ENCODE measurements around the gene LARP1. TPM values are rescaled to one million over a fixed set of nuclear protein-coding genes. Genes with fewer than 3 reads are reported as not detected.
"Not testable (repeated sequence)": the region's sequence is repeated elsewhere in the genome, so short reads cannot be mapped to it uniquely, and the experiment has no call there.

Gene LARP1
- total RNA-seq, 2 experiments from 2014 or later, result 201 to 208 TPM

DNA sequence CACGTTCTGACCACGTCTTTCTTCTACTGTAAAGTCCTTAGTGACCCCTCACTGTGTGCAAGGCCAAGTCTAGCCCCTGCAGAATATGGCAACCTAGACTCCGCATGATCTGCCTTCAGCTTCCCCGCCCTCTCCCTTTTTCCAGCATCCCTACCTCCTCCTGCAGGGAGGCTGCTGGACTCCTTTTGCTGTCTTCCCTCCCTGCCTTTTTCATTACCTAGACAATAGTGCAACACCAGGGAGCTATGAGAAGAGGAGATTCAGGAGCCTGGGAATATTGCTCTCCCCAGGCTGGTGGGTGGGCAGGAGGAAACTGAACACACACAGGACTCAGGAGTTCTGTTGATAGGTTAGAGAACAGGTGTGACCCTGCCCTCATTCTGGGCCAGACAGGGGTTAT, 33.1 kb upstream of the LARP1 start:
- Mint-ChIP-seq H3K27me3 (ENCODE audit: low read depth) (peaks cover under 1% of the 10 kb centered on the region), H3K27ac (no peak overlapping the region), H3K4me1 (ENCODE audit: low read depth) (no peaks in the 10 kb centered on the region), H3K36me3 (ENCODE audit: low read depth) (no peaks in the 10 kb centered on the region), H3K4me3 (no peak overlapping the region), H3K9me3 (ENCODE audit: insufficient read depth) (no peaks in the 10 kb centered on the region)
- ChIA-PET CTCF (no interaction called here), POLR2A (no interaction called here)
- no peak for ATAC-seq
- no peak for DNase-seq

DNA sequence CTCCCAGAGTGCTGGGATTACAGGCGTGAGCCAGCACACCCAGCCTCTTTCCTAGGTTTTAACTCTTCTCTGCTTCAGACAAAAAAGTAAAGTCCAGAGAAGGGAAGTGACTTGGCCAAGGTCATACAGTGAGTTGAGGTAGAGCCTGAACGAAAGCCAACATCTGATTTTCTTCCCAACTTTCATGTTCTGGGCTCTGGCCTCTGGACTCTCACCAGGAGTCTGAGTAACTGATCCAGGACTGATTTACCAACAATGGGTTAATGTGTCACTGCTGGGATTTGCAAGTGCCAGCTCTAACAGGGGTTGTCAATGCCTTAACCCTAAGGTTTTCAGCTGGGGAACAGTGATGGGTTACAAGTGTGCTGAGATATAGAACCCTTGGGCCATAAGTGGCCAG, 32.2 kb upstream of the LARP1 start:
- ChIA-PET CTCF (no interaction called here), POLR2A (no interaction called here)
- H3K27me3 Mint-ChIP-seq (ENCODE audit: low read depth), result peaks cover 4% of the 10 kb centered on the region
- H3K27ac Mint-ChIP-seq, result no peak overlapping the region
- H3K36me3 Mint-ChIP-seq (ENCODE audit: low read depth), result no peaks in the 10 kb centered on the region
- H3K4me3 Mint-ChIP-seq, result no peak overlapping the region
- no peaks in the 10 kb centered on the region for H3K9me3 Mint-ChIP-seq (ENCODE audit: insufficient read depth)
- DNase-seq (no peak), ATAC-seq (no peak)
- H3K4me1 Mint-ChIP-seq (ENCODE audit: low read depth), result no peaks in the 10 kb centered on the region

DNA sequence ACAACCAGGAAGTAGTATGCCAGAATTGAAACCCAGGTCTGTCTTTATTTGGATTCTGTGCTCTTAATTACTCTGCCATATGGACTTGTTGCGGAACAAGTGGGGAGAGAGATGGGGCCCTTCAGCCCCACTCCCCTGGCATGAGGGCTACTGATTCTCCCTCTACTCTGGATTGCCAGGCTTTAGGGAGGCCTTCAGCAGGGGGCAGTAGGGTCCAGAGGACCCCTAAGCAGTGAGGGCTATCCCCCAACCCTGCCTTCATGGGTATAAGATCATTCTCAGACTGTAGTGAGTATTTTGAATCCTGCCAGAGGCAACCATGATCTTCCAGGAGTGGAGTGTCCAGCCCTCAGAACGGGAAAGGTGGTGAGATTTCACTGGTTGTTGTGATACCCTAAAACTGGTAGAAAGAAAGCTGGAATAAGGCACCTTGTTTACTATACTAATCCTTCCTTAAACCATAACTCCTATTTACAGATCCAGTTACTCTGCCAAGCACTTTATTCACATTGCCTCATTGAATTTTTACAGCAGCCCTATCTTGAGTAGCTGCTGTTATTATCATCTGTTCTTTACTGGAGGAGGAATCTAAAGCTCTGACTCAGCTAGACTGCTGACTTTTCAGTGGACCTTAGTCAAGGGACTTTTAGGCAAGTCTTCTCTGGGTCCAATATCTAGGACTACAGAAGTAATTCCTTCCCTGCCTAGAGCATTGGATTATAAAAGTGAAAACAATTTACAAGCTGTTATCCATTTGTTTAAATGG, 31.3 kb upstream of the LARP1 start:
- ChIA-PET POLR2A (no interaction called here), CTCF (no interaction called here)
- ATAC-seq, result no peak
- no peak for DNase-seq
- Mint-ChIP-seq H3K4me3 (no peak overlapping the region), H3K27ac (no peak overlapping the region), H3K36me3 (ENCODE audit: low read depth) (no peaks in the 10 kb centered on the region), H3K27me3 (ENCODE audit: low read depth) (peaks cover 4% of the 10 kb centered on the region), H3K4me1 (ENCODE audit: low read depth) (no peaks in the 10 kb centered on the region), H3K9me3 (ENCODE audit: insufficient read depth) (no peaks in the 10 kb centered on the region)

DNA sequence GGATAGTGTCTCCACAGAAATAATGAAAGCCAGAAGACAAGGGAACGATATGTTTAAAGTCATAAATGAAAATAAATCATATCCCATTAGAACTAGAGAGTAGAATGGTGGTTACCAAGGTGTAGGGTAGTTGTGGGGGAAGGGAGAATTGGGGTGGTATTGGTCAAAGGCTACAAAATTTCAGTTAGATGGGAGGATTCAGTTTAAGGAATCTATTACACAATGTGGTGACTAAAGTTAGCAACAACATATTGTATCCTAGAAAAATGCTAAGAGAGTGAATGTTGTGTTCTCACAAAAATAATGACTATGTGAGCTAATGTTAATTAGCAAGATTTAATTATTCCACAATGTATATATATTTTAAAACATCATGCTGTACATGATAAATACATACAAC, 27.8 kb upstream of the LARP1 start:
- CTCF ChIA-PET, result no interaction called here
- H3K36me3 Mint-ChIP-seq (ENCODE audit: low read depth), result no peaks in the 10 kb centered on the region
- H3K4me1 Mint-ChIP-seq (ENCODE audit: low read depth), result no peaks in the 10 kb centered on the region
- POLR2A ChIA-PET, result no interaction called here
- DNase-seq, result no peak
- H3K27me3 Mint-ChIP-seq (ENCODE audit: low read depth), result peaks cover 10% of the 10 kb centered on the region
- H3K4me3 Mint-ChIP-seq, result no peak overlapping the region
- no peak overlapping the region for H3K27ac Mint-ChIP-seq
- ATAC-seq, result no peak
- H3K9me3 Mint-ChIP-seq (ENCODE audit: insufficient read depth), result no peaks in the 10 kb centered on the region

DNA sequence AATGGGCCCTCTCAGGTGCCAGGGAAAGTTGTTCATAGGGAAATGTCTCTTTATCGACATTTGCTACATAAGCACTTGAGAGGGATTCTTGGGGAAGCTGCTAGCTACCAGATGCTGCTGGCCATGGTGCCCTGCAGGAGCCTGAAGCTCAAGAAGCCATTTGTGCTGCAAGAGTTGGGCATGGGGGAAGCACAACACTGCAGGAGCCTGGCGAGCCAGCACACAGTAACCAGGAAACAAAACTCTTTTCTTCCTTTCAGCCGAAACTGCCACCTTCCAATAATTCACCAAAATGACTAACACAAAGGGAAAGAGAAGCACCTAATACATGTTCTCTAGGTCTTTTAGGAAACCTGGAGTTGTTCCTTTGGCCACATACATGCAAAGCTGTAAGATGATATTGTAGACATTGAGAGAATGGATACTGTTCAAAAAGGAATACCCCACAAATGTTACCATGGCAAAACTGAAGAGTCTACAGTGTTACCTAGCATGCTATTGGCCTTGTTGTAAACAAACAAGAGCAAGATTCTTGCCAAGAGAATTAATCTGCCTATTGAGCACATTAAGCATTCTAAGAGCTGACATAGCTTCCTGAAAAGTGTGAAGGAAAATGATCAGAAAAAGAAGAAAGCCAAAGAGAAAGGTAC, 26.1 kb upstream of the LARP1 start:
- no peak for DNase-seq
- no peaks in the 10 kb centered on the region for H3K9me3 Mint-ChIP-seq (ENCODE audit: insufficient read depth)
- H3K4me1 Mint-ChIP-seq (ENCODE audit: low read depth), result no peaks in the 10 kb centered on the region
- H3K4me3 Mint-ChIP-seq, result no peak overlapping the region
- ATAC-seq, result no peak
- POLR2A ChIA-PET, result no interaction called here
- H3K36me3 Mint-ChIP-seq (ENCODE audit: low read depth), result no peaks in the 10 kb centered on the region
- H3K27me3 Mint-ChIP-seq (ENCODE audit: low read depth), result peaks cover 11% of the 10 kb centered on the region
- no peak overlapping the region for H3K27ac Mint-ChIP-seq
- CTCF ChIA-PET, result no interaction called here

DNA sequence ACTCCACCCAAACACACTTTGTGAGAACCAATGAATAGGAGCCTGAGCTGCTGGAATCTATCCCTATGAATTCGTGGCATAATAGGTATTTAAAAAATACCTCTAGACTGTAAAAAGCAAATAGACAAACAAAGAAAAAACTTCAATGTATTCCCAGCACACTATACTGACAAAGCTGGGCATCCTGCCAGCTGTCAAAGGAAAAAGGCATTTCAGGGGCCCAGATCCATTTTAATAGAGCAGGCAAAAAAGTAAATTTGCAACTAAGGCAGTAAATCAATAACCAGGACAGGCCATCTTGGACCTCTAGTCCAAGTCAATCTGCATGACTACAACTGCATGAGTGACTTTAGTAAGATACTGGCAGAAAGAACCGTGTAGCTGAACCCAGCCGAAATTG, 25.6 kb upstream of the LARP1 start:
- H3K4me3 Mint-ChIP-seq, result no peak overlapping the region
- ATAC-seq (no peak), DNase-seq (no peak)
- H3K27ac Mint-ChIP-seq, result no peak overlapping the region
- H3K36me3 Mint-ChIP-seq (ENCODE audit: low read depth), result no peaks in the 10 kb centered on the region
- no peaks in the 10 kb centered on the region for H3K4me1 Mint-ChIP-seq (ENCODE audit: low read depth)
- no peaks in the 10 kb centered on the region for H3K9me3 Mint-ChIP-seq (ENCODE audit: insufficient read depth)
- POLR2A ChIA-PET, result no interaction called here
- peaks cover 11% of the 10 kb centered on the region for H3K27me3 Mint-ChIP-seq (ENCODE audit: low read depth)
- CTCF ChIA-PET, result no interaction called here

DNA sequence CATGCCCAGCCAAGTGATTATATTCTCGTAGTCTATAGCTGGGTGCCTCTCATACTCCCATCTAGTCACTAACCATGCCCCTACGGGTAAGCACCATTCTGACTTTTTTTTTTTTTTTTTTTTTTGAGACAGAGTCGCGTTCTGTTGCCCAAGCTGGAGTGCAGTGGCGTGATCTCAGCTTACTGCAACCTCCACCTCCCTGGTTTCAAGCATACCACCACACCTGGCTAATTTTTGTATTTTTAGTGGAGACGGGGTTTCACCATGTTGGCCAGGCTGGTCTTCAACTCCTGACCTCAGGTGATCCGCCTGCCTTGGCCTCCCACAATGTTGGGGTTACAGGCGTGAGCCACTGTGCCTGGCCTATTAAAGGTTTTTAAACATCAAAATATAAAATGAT, 24.4 kb upstream of the LARP1 start:
- DNase-seq; H3K27ac Mint-ChIP-seq; H3K4me3 Mint-ChIP-seq; H3K4me1 Mint-ChIP-seq (ENCODE audit: low read depth); H3K9me3 Mint-ChIP-seq (ENCODE audit: insufficient read depth); ATAC-seq; H3K36me3 Mint-ChIP-seq (ENCODE audit: low read depth); CTCF ChIA-PET: not testable (repeated sequence)
- POLR2A ChIA-PET, result interaction anchor here (1.0 kb wide), 1 partner anchor 22 kb away, joined by 3 read pairs; no protein-coding TSS in a partner anchor
- peaks cover 11% of the 10 kb centered on the region for H3K27me3 Mint-ChIP-seq (ENCODE audit: low read depth)

DNA sequence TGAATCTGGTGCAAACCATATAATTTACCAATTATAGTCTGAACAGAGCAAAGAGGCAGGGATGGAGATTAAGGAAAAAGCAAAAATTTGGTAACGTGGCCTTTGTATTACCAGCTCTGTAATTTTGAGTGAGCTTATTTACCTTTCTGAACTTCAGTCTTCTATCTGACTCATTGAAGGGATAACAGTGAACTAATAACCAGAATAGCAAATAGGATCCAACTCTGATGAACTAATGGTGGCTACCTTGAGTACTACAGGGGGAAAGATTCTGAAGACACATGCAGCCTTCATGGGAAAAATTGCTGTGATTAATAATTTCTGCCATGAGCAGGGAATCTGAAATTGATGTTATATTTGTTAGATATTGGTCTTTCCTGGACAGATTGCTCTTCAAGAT, 23.0 kb upstream of the LARP1 start:
- DNase-seq, result no peak
- ChIA-PET POLR2A (no interaction called here), CTCF (no interaction called here)
- Mint-ChIP-seq H3K4me3 (no peak overlapping the region), H3K27ac (no peak overlapping the region), H3K4me1 (ENCODE audit: low read depth) (no peaks in the 10 kb centered on the region), H3K27me3 (ENCODE audit: low read depth) (peaks cover 10% of the 10 kb centered on the region), H3K9me3 (ENCODE audit: insufficient read depth) (no peaks in the 10 kb centered on the region), H3K36me3 (ENCODE audit: low read depth) (no peaks in the 10 kb centered on the region)
- ATAC-seq, result no peak

DNA sequence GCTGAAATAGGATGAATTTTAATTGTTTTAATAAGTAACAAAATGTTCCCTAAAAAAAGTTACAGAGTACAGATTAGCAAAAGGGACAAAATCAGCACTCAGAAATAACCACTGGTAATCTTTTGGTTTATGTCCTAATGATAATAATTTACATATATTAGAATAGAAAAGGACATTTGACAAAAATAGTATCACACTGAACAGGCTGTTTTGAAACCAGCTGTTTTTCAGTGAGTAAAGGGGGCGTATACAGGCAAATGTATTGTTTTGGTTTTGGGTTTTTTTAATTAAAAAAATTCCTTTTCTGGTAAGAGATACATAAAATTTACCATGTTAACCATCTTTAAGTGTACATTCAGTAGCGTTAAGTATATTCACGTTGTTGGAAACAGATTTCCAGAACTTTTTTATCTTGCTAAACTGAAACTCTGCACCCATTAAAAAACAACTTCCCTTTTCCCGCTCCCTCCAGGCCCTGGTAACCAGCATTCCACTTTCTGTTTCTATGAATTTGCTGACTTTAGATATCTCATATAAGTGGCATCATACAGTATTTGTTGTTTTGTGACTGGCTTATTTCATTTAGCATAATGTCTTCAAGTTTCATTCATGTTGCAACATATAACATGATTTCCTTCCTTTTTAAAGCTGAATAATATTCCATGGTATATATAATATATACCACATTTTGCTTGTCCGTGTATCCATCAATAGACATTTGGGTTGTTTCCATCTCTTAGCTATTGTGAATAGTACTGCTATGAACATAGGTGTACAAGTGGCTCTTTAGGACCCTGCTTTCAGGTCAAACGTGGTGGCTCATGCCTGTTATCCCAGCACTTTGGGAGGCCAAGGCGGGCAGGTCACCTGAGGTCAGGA, 20.6 kb upstream of the LARP1 start:
- H3K36me3 Mint-ChIP-seq (ENCODE audit: low read depth), result no peaks in the 10 kb centered on the region
- no peak overlapping the region for H3K27ac Mint-ChIP-seq
- CTCF ChIA-PET, result no interaction called here
- ATAC-seq, result no peak
- H3K9me3 Mint-ChIP-seq (ENCODE audit: insufficient read depth), result no peaks in the 10 kb centered on the region
- POLR2A ChIA-PET, result no interaction called here
- H3K27me3 Mint-ChIP-seq (ENCODE audit: low read depth), result peaks cover 8% of the 10 kb centered on the region
- no peak for DNase-seq
- no peak overlapping the region for H3K4me3 Mint-ChIP-seq
- no peaks in the 10 kb centered on the region for H3K4me1 Mint-ChIP-seq (ENCODE audit: low read depth)

DNA sequence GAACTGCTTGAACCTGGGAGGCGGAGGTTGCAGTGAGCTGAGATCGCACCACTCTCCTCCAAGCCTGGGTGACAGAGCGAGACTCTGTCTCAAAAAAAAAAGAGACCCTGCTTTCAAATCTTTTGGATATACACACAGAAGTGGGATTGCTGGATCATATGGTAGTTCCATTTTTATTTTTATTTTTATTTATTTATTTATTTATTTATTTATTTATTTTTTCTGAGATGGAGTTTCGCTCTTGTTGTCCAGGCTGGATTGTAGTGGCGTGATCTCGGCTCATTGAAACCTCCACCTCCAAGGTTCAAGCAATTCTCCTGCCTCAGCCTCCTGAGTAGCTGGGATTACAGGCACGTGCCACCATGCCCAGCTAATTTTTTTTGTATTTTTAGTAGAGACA, 19.8 kb upstream of the LARP1 start:
- H3K36me3 Mint-ChIP-seq (ENCODE audit: low read depth); H3K27ac Mint-ChIP-seq; H3K4me1 Mint-ChIP-seq (ENCODE audit: low read depth); CTCF ChIA-PET; DNase-seq; H3K9me3 Mint-ChIP-seq (ENCODE audit: insufficient read depth); H3K27me3 Mint-ChIP-seq (ENCODE audit: low read depth); ATAC-seq; H3K4me3 Mint-ChIP-seq; POLR2A ChIA-PET: not testable (repeated sequence)

DNA sequence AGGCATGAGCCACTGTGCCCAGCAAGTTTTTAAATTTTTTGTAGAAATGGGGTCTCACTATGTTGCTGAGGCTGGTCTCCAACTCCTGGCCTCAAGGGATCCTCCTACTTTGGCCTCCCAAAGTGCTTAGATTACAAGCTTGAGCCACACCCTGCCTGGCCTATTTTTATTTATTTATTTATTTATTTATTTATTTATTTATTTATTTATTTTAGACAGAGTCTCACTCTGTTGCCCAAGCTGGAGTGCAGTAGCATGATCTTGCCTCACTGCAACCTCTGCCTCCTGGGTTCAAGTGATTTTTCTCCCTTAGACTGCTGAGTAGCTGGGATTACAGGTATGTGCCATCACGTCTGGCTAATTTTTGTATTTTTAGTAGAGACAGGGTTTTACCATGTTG, 18.8 kb upstream of the LARP1 start:
- POLR2A ChIA-PET; H3K36me3 Mint-ChIP-seq (ENCODE audit: low read depth); CTCF ChIA-PET; H3K27me3 Mint-ChIP-seq (ENCODE audit: low read depth); H3K4me1 Mint-ChIP-seq (ENCODE audit: low read depth); H3K9me3 Mint-ChIP-seq (ENCODE audit: insufficient read depth); H3K4me3 Mint-ChIP-seq; H3K27ac Mint-ChIP-seq; ATAC-seq; DNase-seq: not testable (repeated sequence)

DNA sequence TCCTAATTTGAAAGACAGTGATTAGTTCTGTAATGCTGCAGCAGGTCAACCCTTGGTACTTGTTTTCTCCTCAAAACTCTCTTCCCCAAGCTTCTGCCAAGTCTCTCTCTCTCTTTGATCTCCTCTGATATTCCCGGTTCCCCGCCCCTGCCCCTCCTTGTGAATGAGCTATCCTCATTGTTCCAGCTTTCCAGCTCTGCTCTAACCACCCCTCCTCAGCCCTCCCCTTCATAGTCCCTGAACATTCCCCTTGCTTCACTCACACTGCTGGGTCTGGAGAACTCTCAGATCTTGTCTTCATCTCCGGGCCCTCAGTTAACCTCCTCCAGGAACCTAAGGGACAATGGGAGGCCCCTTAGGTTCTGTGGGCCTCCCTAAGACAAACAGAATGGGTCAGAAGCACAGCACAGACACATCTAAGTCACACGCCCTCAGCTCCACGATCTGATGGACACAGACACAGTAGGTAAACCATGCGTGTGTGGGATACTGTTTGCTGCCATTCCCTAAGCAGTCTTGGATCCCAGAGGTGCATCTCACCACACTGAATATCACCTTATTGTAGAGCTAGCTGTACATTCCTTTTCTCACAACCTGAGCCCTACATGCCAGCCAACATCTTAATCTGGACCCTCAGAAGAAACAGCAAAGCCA, 17.4 kb upstream of the LARP1 start:
- CTCF ChIA-PET, result no interaction called here
- POLR2A ChIA-PET, result no interaction called here
- H3K27ac Mint-ChIP-seq, result no peak overlapping the region
- no peaks in the 10 kb centered on the region for H3K4me1 Mint-ChIP-seq (ENCODE audit: low read depth)
- DNase-seq, result no peak
- no peaks in the 10 kb centered on the region for H3K27me3 Mint-ChIP-seq (ENCODE audit: low read depth)
- no peaks in the 10 kb centered on the region for H3K9me3 Mint-ChIP-seq (ENCODE audit: insufficient read depth)
- no peaks in the 10 kb centered on the region for H3K36me3 Mint-ChIP-seq (ENCODE audit: low read depth)
- no peak for ATAC-seq
- no peak overlapping the region for H3K4me3 Mint-ChIP-seq

Measured in activated CD8-positive, alpha-beta T cell treated with anti-CD3 and anti-CD28 coated beads, Interleukin-2, amount 10 ng/mL, durations not matched to agents 7 days and 5 days (primary cell).